ENCODE results near the gene PPP1R17.

- TF ChIP-seq EZH2 (conservative IDR thresholded peaks at IDR 0.05; ENCODE audit: low read depth, low read length) = no peak
- no peak for TF ChIP-seq IRX3 (CRISPR knock-in tag; IDR thresholded peaks at IDR 0.05; ENCODE audit: borderline replicate concordance, low read depth)
- no peak for TF ChIP-seq MAFG (CRISPR knock-in tag; IDR thresholded peaks at IDR 0.05)
- TF ChIP-seq ZNF780A (CRISPR knock-in tag; IDR thresholded peaks at IDR 0.05) = no peak
- no peak for TF ChIP-seq KDM1A (CRISPR knock-in tag; IDR thresholded peaks at IDR 0.05)
- no peak for TF ChIP-seq TCF7L2 (IDR thresholded peaks at IDR 0.05; ENCODE audit: low read depth, low read length)
- TF ChIP-seq ESRRA (CRISPR knock-in tag; IDR thresholded peaks at IDR 0.05; ENCODE audit: low read depth) = no peak
- no peak for TF ChIP-seq ZBTB2 (CRISPR knock-in tag; IDR thresholded peaks at IDR 0.05; ENCODE audit: low read depth)
Measured at GRCh38 chr7:31663072-31663471, 23.9 kb upstream of the PPP1R17 start.
